ENCODE results near the gene THEM5.
A peak's percentile ranks its signal among the peaks of the same experiment; 100 is the strongest.

THEM5 gene

GRCh38 chr1:151816548-151817352 lies 36.8 kb downstream of the THEM5 start:
- no peak for ATAC-seq

- peak in 1 of 2 donors; percentile 27 for ATAC-seq
Measured at GRCh38 chr1:151815716-151816327, 37.7 kb downstream of the THEM5 start.

GRCh38 chr1:151814971-151815545 lies 38.5 kb downstream of the THEM5 start:
- ATAC-seq: no peak

GRCh38 chr1:151814426-151814825 lies 39.1 kb downstream of the THEM5 start:
- no peak for ATAC-seq

- no peak for ATAC-seq
Measured at GRCh38 chr1:151813271-151813977, 40.1 kb downstream of the THEM5 start.

- ATAC-seq: no peak
Measured at GRCh38 chr1:151811181-151811580, 42.3 kb downstream of the THEM5 start.

GRCh38 chr1:151809985-151810556 lies 43.4 kb downstream of the THEM5 start:
- no peak for ATAC-seq

- ATAC-seq: no peak
Measured at GRCh38 chr1:151809290-151809984, 44.1 kb downstream of the THEM5 start.

- ATAC-seq: no peak
Measured at GRCh38 chr1:151807766-151808165, 45.7 kb downstream of the THEM5 start.

GRCh38 chr1:151807131-151807530 lies 46.4 kb downstream of the THEM5 start:
- no peak for ATAC-seq

GRCh38 chr1:151806170-151806569 lies 47.3 kb downstream of the THEM5 start:
- no peak for ATAC-seq

GRCh38 chr1:151805066-151805820 lies 48.3 kb downstream of the THEM5 start, which contains the start of gene LINGO4:
LINGO4 (minus strand) TSS chr1:151805419; CDS start chr1:151802704, 2,715 bp downstream.
- no peak for ATAC-seq

GRCh38 chr1:151803915-151804314 lies 49.6 kb downstream of the THEM5 start:
- no peak for ATAC-seq

GRCh38 chr1:151803164-151803563 lies 50.3 kb downstream of the THEM5 start:
- no peak for ATAC-seq

GRCh38 chr1:151802372-151802771 lies 51.1 kb downstream of the THEM5 start:
- ATAC-seq: no peak

- ATAC-seq: no peak
Measured at GRCh38 chr1:151801846-151802245, 51.7 kb downstream of the THEM5 start.

GRCh38 chr1:151801310-151801820 lies 52.1 kb downstream of the THEM5 start:
- ATAC-seq: no peak

- no peak for ATAC-seq
Measured at GRCh38 chr1:151800830-151801229, 52.7 kb downstream of the THEM5 start.

GRCh38 chr1:151799179-151800022 lies 54.1 kb downstream of the THEM5 start:
- ATAC-seq: no peak

GRCh38 chr1:151798571-151798970 lies 54.9 kb downstream of the THEM5 start:
- no peak for ATAC-seq

Data from activated CD4-positive, CD25-positive, alpha-beta regulatory T cell treated with anti-CD3 and anti-CD28 coated beads, Interleukin-2, amount 50 U/mL, for 24 hours (primary cell).